Endothelial cell of umbilical vein (primary cell): ENCODE measurements around the gene CCDC167. TPM values are rescaled to one million over a fixed set of nuclear protein-coding genes. Genes with fewer than 3 reads are reported as not detected.

ENCODE experiments used
- BruUV-seq: library from RNA; stranded (reverse); fragments of 400-500 nt; replicated peaks from 2 replicates; lab custom pipeline; 2021; lab: Mats Ljungman, UMichigan
- CTCF ChIA-PET: fragments of 300-600, 350-600 bp; sonication (Branson Sonifier 250); formaldehyde crosslinking; loops from one replicate; lab custom pipeline; 2021; ENCODE audit warnings: antibody characterized with exemption, inconsistent platforms; lab: Charles Lee
- POLR2A ChIA-PET: fragments of 300-600, 350-600 bp; sonication (Branson Sonifier 250); formaldehyde crosslinking; loops from one replicate; lab custom pipeline; 2021; ENCODE audit warnings: antibody characterized with exemption, inconsistent platforms; lab: Charles Lee
- DNase-seq: peaks from one replicate; pipeline ENCODE4 v3.0.0-alpha.2; 2011; ENCODE audit warnings: low read depth, low spot score
- FAIRE-seq: peaks from 2 replicates; lab custom pipeline; 2011; peaks lifted over from hg19 to GRCh38; lab: Jason Lieb, UNC
- H2AFZ ChIP-seq: 2 replicates; pipeline ENCODE4 v1.6.0; 2012; ENCODE audit warnings: low read depth, low read length, control low read depth, inconsistent platforms
- H3K27ac ChIP-seq: 2 replicates; pipeline ENCODE4 v1.5.1; 2011; ENCODE audit warnings: low read depth, mild to moderate bottlenecking, control low read depth, low read length, moderate library complexity; ENCODE audit not compliant: insufficient read depth
- H3K27me3 ChIP-seq, 2 experiments: 2 replicates each; pipeline versions ENCODE4 v1.6.0 to v1.6.1; 2011; ENCODE audit warnings: low read length in 2 of 2, mixed read lengths in 1 of 2; ENCODE audit not compliant: control insufficient read depth in 2 of 2, insufficient read depth in 2 of 2
- H3K36me3 ChIP-seq, 2 experiments: 2 replicates in 1 of 2; 3 replicates in 1 of 2; pipeline ENCODE4 v1.5.1; 2011; ENCODE audit warnings: low read length in 2 of 2, mild to moderate bottlenecking in 1 of 2, moderate library complexity in 1 of 2; ENCODE audit not compliant: control insufficient read depth in 2 of 2, insufficient read depth in 2 of 2; ENCODE audit errors: extremely low read depth in 1 of 2
- H3K4me1 ChIP-seq: 3 replicates; pipeline ENCODE4 v1.5.1; 2011; ENCODE audit warnings: mild to moderate bottlenecking, low read length; ENCODE audit not compliant: control insufficient read depth, insufficient read depth; ENCODE audit errors: extremely low read depth
- H3K4me2 ChIP-seq: 2 replicates; pipeline ENCODE4 v1.6.1; 2011; ENCODE audit warnings: low read length, control low read depth, mixed read lengths; ENCODE audit not compliant: insufficient read depth
- H3K4me3 ChIP-seq, 3 experiments: fragments of 200-600 bp in 1 of 3; sonication (generic), shearing (Covaris generic) in 1 of 3; replicated peaks in 1 of 3; 2 replicates each; pipeline ENCODE4 v1.5.1; 2011 to 2016; ENCODE audit warnings: control low read depth in 3 of 3, low read length in 3 of 3, mild to moderate bottlenecking in 2 of 3, inconsistent platforms in 1 of 3, low read depth in 1 of 3, moderate library complexity in 1 of 3; ENCODE audit not compliant: insufficient read depth in 1 of 3
- H3K79me2 ChIP-seq: 2 replicates; pipeline ENCODE4 v1.6.0; 2012; ENCODE audit warnings: low read length, inconsistent platforms; ENCODE audit not compliant: control insufficient read depth, insufficient read depth
- H3K9ac ChIP-seq: replicated peaks from 2 replicates; pipeline ENCODE3; 2011; ENCODE audit warnings: low read length, control low read depth; ENCODE audit not compliant: insufficient read depth; ENCODE audit errors: extremely low read depth
- H3K9me1 ChIP-seq: replicated peaks from 3 replicates; pipeline ENCODE4 v1.6.0; 2011; ENCODE audit warnings: mild to moderate bottlenecking, low read length; ENCODE audit not compliant: control insufficient read depth, insufficient read depth; ENCODE audit errors: extremely low read depth
- H3K9me3 ChIP-seq: replicated peaks from 2 replicates; pipeline ENCODE4 v1.5.1; 2012; ENCODE audit warnings: low read length, inconsistent platforms; ENCODE audit not compliant: control insufficient read depth, insufficient read depth
- H4K20me1 ChIP-seq: replicated peaks from 2 replicates; pipeline ENCODE3; 2011; ENCODE audit warnings: mild to moderate bottlenecking, low read length; ENCODE audit not compliant: control insufficient read depth, insufficient read depth; ENCODE audit errors: extremely low read depth
- FOS ChIP-seq: IDR thresholded peaks from 2 replicates; pipeline ENCODE4 v1.6.1; 2011; ENCODE audit warnings: mild to moderate bottlenecking, low read length, moderate library complexity, borderline replicate concordance; ENCODE audit not compliant: insufficient read depth
- JUN ChIP-seq: IDR thresholded peaks from 2 replicates; pipeline ENCODE4 v1.6.1; 2011; ENCODE audit warnings: borderline replicate concordance, low read depth; ENCODE audit not compliant: insufficient read length, insufficient read depth
- POLR2A ChIP-seq: IDR thresholded peaks from 2 replicates; pipeline ENCODE4 v1.6.1; 2012; ENCODE audit warnings: low read depth, mild to moderate bottlenecking, control low read depth, low read length
- POLR2AphosphoS5 ChIP-seq: IDR thresholded peaks from 2 replicates; pipeline ENCODE4 v1.6.1; 2012; ENCODE audit warnings: low read depth, mild to moderate bottlenecking, control low read depth, low read length, moderate library complexity; ENCODE audit not compliant: insufficient read depth
- dilution Hi-C: fragments of 300-500 bp; cut with MboI; formaldehyde crosslinking; loops from one replicate; pipeline ENCODE4 v1.15.0; 2019; ENCODE audit warnings: low sequenced_read_pairs; ENCODE audit not compliant: extremely low pct_ligation_motif_present
- intact Hi-C: fragments of 100-400 bp; cut with micrococcal nuclease; formaldehyde crosslinking; loops from one replicate; pipeline ENCODE4 v1.10.0; 2022
- polyA plus RNA-seq, 4 experiments: library from polyadenylated mRNA; depleted of rRNA in 3 of 4; stranded (reverse) in 3 of 4; unstranded in 1 of 4; fragments of >200 nt; gene quantifications; 2 replicates each; pipeline versions ENCODE4 v1.2.1 to v1.2.3, GENCODE V29; 2011 to 2012; ENCODE audit warnings: missing spikeins in 1 of 4
- total RNA-seq: library from RNA; stranded (reverse); gene quantifications from 2 replicates; pipeline ENCODE4 v1.2.3, GENCODE V29; 2021
- TF ChIP-seq, protein P1 (sequence below), 2 donors: IDR thresholded peaks; 1 replicate in 1 of 2; 2 replicates in 1 of 2; pipeline ENCODE4 v1.5.1; 2011; ENCODE audit warnings: low read length in 2 of 2, mild to moderate bottlenecking in 2 of 2, moderate library complexity in 2 of 2, control low read depth in 1 of 2, inconsistent platforms in 1 of 2, low read depth in 1 of 2; ENCODE audit not compliant: insufficient read depth in 1 of 2; ENCODE audit errors: extremely low read depth in 1 of 2
- TF ChIP-seq, protein P2 (sequence below): IDR thresholded peaks from 2 replicates; pipeline ENCODE4 v1.6.1; 2011; ENCODE audit not compliant: insufficient read depth, insufficient read length

Gene CCDC167
- total and polyA plus RNA-seq, 2 donors (not counting 3 experiments of a cell fraction or from before 2014, with no cell fraction given), result 46.6 to 105 TPM

DNA sequence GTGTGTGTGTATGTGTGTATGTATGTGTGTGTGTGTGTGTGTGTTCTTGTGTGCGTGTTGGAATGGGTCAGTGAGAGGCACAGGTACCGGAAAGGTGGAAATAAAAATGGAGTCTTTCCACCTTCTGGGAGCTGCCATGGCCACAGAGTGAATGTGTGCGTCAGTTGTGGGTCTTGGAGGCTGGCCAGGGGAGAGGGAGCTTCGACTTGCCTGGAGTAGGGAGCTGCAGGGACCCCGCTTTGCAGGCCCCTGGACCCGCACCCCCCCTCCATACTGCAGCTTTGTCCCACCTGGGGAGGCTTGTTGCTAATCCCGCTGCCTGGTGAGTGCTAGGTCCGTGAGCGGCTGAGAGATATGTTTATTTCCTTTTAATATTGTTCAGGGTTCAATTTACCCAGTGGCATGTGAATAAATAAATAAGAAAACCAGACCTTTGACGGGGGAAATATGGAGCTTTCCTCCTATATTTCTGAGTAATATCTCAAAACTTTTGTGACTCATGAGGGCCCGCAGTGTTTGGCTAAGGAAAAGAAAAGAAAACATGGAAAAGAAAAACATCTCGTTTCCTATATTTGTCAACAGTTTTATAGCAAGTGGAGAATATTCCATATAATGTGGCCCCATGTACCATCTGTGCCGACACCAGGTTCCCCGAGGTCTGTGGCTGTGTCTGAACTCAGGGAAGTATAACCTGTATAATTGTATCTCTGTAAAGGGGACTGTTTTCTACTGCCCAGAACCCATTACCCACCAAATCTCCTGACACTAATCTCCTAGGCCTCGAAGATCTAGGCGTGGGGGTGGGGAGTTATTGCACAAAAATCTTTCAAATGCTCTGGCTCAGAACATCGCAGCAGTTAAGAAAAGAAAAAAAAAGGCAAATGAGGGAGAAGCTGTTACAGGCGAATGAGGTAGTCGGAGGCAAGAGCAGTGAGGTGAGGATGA is 24.6 kb upstream of the CCDC167 start:
- Histone ChIP-seq H3K9me3 (no peaks in the 10 kb centered on the region), H3K9ac (no peak overlapping the region), H3K27me3 (peaks cover 2 to 9% of the 10 kb centered on the region in 2 experiments), H3K9me1 (no peaks in the 10 kb centered on the region), H3K79me2 (no peaks in the 10 kb centered on the region), H3K4me2 (peak overlapping the region; percentile 81), H3K36me3 (no peaks in the 10 kb centered on the region), H3K27ac (peak overlapping the region; percentile 72), H4K20me1 (no peaks in the 10 kb centered on the region), H3K4me3 (no peak overlapping the region), H2AFZ (peak overlapping the region; percentile 81), H3K4me1 (peaks cover 23% of the 10 kb centered on the region)
- TF ChIP-seq FOS, result peak; percentile 73
- TF ChIP-seq, protein P1, sequence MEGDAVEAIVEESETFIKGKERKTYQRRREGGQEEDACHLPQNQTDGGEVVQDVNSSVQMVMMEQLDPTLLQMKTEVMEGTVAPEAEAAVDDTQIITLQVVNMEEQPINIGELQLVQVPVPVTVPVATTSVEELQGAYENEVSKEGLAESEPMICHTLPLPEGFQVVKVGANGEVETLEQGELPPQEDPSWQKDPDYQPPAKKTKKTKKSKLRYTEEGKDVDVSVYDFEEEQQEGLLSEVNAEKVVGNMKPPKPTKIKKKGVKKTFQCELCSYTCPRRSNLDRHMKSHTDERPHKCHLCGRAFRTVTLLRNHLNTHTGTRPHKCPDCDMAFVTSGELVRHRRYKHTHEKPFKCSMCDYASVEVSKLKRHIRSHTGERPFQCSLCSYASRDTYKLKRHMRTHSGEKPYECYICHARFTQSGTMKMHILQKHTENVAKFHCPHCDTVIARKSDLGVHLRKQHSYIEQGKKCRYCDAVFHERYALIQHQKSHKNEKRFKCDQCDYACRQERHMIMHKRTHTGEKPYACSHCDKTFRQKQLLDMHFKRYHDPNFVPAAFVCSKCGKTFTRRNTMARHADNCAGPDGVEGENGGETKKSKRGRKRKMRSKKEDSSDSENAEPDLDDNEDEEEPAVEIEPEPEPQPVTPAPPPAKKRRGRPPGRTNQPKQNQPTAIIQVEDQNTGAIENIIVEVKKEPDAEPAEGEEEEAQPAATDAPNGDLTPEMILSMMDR (IDR thresholded peaks at IDR 0.05; ENCODE audit: extremely low read depth in 1 of 2, insufficient read depth in 1 of 2, low read depth in 1 of 2, low read length in 2 of 2), result no peak
- peak; percentile 41 for TF ChIP-seq POLR2AphosphoS5
- TF ChIP-seq, protein P2, sequence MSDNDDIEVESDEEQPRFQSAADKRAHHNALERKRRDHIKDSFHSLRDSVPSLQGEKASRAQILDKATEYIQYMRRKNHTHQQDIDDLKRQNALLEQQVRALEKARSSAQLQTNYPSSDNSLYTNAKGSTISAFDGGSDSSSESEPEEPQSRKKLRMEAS, result no peak
- peak; percentile 59 for TF ChIP-seq JUN
- TF ChIP-seq POLR2A, result no peak
- FAIRE-seq (peak; percentile 89), DNase-seq (peak; percentile 85)
- no TSS peak for BruUV-seq
- ChIA-PET POLR2A (no interaction called here), CTCF (interaction anchor here (0.7 to 1.8 kb wide), 8 partner anchors 11 to 168 kb away, joined by 3 to 11 read pairs (median 4); partner anchors contain the start of gene CCDC167)
- intact Hi-C loops (loop anchor here (1.0 kb wide), 2 partner anchors 23 to 25 kb away; partner anchors contain the start of gene CCDC167), dilution Hi-C loops (no loop called here)
